Thyroid gland (tissue), 4 donors: Measurements from ENCODE around the gene SOCS1. TPM values are rescaled to one million over a fixed set of nuclear protein-coding genes. Genes with fewer than 3 reads are reported as not detected.

Experiments used
- DNase-seq, 2 donors: peaks; one replicate each; pipeline ENCODE4 v3.0.0-alpha.2; 2019
- H3K27ac ChIP-seq, 3 donors: fragments of 200-600 bp; sonication (generic); 1 replicate in 2 of 3; 2 replicates in 1 of 3; pipeline ENCODE4 v1.5.1; 2016 to 2019; ENCODE audit warnings: mild to moderate bottlenecking in 1 of 3, moderate library complexity in 1 of 3
- H3K27me3 ChIP-seq: fragments of 200-600 bp; sonication (generic); one replicate; pipeline ENCODE4 v1.5.1; 2019
- H3K36me3 ChIP-seq, 2 donors: fragments of 200-600 bp; sonication (generic); one replicate each; pipeline ENCODE4 v1.5.1; 2016 to 2019
- H3K4me1 ChIP-seq, 2 donors: fragments of 200-600 bp; sonication (generic); one replicate each; pipeline ENCODE4 v1.5.1; 2017 to 2019
- H3K4me3 ChIP-seq, 3 donors: fragments of 200-600 bp; sonication (generic); replicated peaks in 1 of 3; 1 replicate in 2 of 3; 2 replicates in 1 of 3; pipeline ENCODE4 v1.5.1; 2016; ENCODE audit warnings: mild to moderate bottlenecking in 1 of 3
- H3K9me3 ChIP-seq: fragments of 200-600 bp; sonication (generic); one replicate; pipeline ENCODE4 v1.5.1; 2017
- CTCF ChIP-seq, 6 experiments: fragments of 200-600 bp in 3 of 6; fragments of 450-650 bp in 3 of 6; sonication (generic) in 3 of 6; IDR thresholded peaks; one replicate each; pipeline ENCODE4 v1.5.1; 2016 to 2019; ENCODE audit warnings: antibody characterized with exemption in 6 of 6, mild to moderate bottlenecking in 2 of 6, inconsistent platforms in 1 of 6, moderate library complexity in 1 of 6
- POLR2A ChIP-seq, 2 donors: fragments of 450-650 bp; IDR thresholded peaks; one replicate each; pipeline ENCODE4 v1.6.1; 2017; ENCODE audit warnings: antibody characterized with exemption in 2 of 2, mild to moderate bottlenecking in 2 of 2, moderate library complexity in 1 of 2
- WGBS, 2 donors: methylation state at CpG; one replicate each; pipeline ENCODE4 v1.1.5; 2017; 5-methylcytosine and 5-hydroxymethylcytosine counted together
- intact Hi-C: fragments of 100-400 bp; cut with DNase I; formaldehyde crosslinking; loops from one replicate; pipeline ENCODE4 v1.15.1; 2023
- total RNA-seq, 4 donors: library from RNA; depleted of rRNA; stranded (reverse); fragments of >200 nt; gene quantifications; one replicate each; pipeline ENCODE4 v1.2.3, GENCODE V29; 2016

Gene SOCS1
- total RNA-seq, 4 donors from 2014 or later, result 2.4 to 11.3 (median 6.2) TPM

GRCh38 chr16:11265124-11265523 is 9.1 kb upstream of the SOCS1 start:
- Histone ChIP-seq H3K4me3 (no peak overlapping the region), H3K27ac (no peak overlapping the region)
- DNase-seq, result no peak

GRCh38 chr16:11264155-11264832 is 8.3 kb upstream of the SOCS1 start:
- no peak for DNase-seq
- TF ChIP-seq POLR2A (IDR thresholded peaks at IDR 0.05) (no peak), CTCF (IDR thresholded peaks at IDR 0.05) (no peak)
- intact Hi-C loops, result no loop called here
- 80 to 84% methylated on average over 9 of the region's 9 CpGs for WGBS, 2 donors
- Histone ChIP-seq H3K9me3 (no peaks in the 10 kb centered on the region), H3K36me3 (no peaks in the 10 kb centered on the region), H3K4me3 (no peak overlapping the region), H3K27ac (no peak overlapping the region), H3K4me1 (peaks cover under 1 to 3% of the 10 kb centered on the region in 2 donors), H3K27me3 (no peaks in the 10 kb centered on the region)

More at GRCh38 chr16:11265124-11265523, 9.1 kb upstream of the SOCS1 start:
- H3K4me1 ChIP-seq, result no peaks in the 10 kb centered on the region
- H3K36me3 ChIP-seq, result no peaks in the 10 kb centered on the region
- 90 to 91% methylated on average over 7 of the region's 7 CpGs for WGBS, 2 donors
- TF ChIP-seq POLR2A (IDR thresholded peaks at IDR 0.05) (no peak), CTCF (IDR thresholded peaks at IDR 0.05) (no peak)
- intact Hi-C loops, result no loop called here
- no peaks in the 10 kb centered on the region for H3K9me3 ChIP-seq
- H3K27me3 ChIP-seq, result no peaks in the 10 kb centered on the region

GRCh38 chr16:11263737-11264136 is 7.7 kb upstream of the SOCS1 start:
- no peak for TF ChIP-seq POLR2A (IDR thresholded peaks at IDR 0.05)
- TF ChIP-seq CTCF (IDR thresholded peaks at IDR 0.05), result no peak
- H3K27ac ChIP-seq, result no peak overlapping the region
- H3K36me3 ChIP-seq, result no peaks in the 10 kb centered on the region
- intact Hi-C loops, result no loop called here
- no peak overlapping the region for H3K4me3 ChIP-seq
- H3K4me1 ChIP-seq, result peaks cover 6 to 9% of the 10 kb centered on the region in 2 donors
- no peak for DNase-seq
- H3K27me3 ChIP-seq, result no peaks in the 10 kb centered on the region
- WGBS, 2 donors, result 71 to 72% methylated on average over 4 of the region's 4 CpGs
- H3K9me3 ChIP-seq, result no peaks in the 10 kb centered on the region

GRCh38 chr16:11262915-11263314 is 6.9 kb upstream of the SOCS1 start:
- DNase-seq, result no peak
- Histone ChIP-seq H3K4me3 (no peak overlapping the region), H3K4me1 (peaks cover 8 to 12% of the 10 kb centered on the region in 2 donors), H3K27me3 (no peaks in the 10 kb centered on the region), H3K27ac (no peak overlapping the region), H3K9me3 (no peaks in the 10 kb centered on the region), H3K36me3 (no peaks in the 10 kb centered on the region)
- 88% methylated on average over 8 of the region's 8 CpGs for WGBS, 2 donors
- intact Hi-C loops, result no loop called here
- TF ChIP-seq POLR2A (IDR thresholded peaks at IDR 0.05) (no peak), CTCF (IDR thresholded peaks at IDR 0.05) (no peak)

- no peak for DNase-seq
- Histone ChIP-seq H3K27me3 (no peaks in the 10 kb centered on the region), H3K27ac (no peak overlapping the region), H3K4me1 (peaks cover 14 to 22% of the 10 kb centered on the region in 2 donors), H3K9me3 (no peaks in the 10 kb centered on the region), H3K4me3 (no peak overlapping the region), H3K36me3 (no peaks in the 10 kb centered on the region)
- TF ChIP-seq POLR2A (IDR thresholded peaks at IDR 0.05), result no peak
- TF ChIP-seq CTCF (IDR thresholded peaks at IDR 0.05), result no peak
- WGBS, 2 donors, result 59 to 71% methylated on average over 3 of the region's 3 CpGs
- intact Hi-C loops, result no loop called here
Observed at GRCh38 chr16:11260596-11260966, 4.6 kb upstream of the SOCS1 start.
